Astrocyte of the spinal cord (primary cell): Measurements from ENCODE around the gene SLC25A46.
"Not testable (repeated sequence)": the region's sequence is repeated elsewhere in the genome, so short reads cannot be mapped to it uniquely, and the experiment has no call there.

Experiments
- DNase-seq: peaks from one replicate; pipeline ENCODE4 v3.0.0; 2011; ENCODE audit warnings: low read depth, low spot score
- H3K4me3 ChIP-seq: 2 replicates; pipeline ENCODE4 v1.5.1; 2011; ENCODE audit warnings: low read depth, mild to moderate bottlenecking, low read length, moderate library complexity
- in situ Hi-C: cut with HindIII; loops from 2 replicates; pipeline ENCODE4 v1.10.0; 2017; ENCODE audit warnings: low sequenced_read_pairs
- TF ChIP-seq, protein P1 (sequence below): IDR thresholded peaks from 2 replicates; pipeline ENCODE4 v1.5.1; 2012; ENCODE audit warnings: low read depth, mild to moderate bottlenecking, low read length, inconsistent platforms

SLC25A46 gene

DNA sequence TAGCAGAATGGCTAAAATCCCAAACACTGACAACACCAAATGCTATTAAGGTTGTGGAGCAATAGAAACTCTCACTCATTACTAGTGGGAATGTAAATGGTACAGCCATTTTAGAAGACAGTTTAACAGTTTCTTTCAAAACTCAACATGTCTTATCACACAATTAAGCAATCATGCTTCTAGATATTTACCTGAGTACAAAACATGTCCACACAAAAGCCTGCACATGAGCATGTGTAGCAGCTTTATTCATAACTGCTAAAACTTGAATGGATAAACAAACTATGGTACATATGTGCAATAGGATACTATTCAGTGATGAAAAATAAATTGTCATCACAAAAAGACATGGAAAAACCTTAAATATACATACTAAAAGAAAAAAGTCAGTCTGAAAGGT lies 31.5 kb downstream of the SLC25A46 start:
- in situ Hi-C loops = no loop called here
- no peak for DNase-seq
- TF ChIP-seq, protein P1, sequence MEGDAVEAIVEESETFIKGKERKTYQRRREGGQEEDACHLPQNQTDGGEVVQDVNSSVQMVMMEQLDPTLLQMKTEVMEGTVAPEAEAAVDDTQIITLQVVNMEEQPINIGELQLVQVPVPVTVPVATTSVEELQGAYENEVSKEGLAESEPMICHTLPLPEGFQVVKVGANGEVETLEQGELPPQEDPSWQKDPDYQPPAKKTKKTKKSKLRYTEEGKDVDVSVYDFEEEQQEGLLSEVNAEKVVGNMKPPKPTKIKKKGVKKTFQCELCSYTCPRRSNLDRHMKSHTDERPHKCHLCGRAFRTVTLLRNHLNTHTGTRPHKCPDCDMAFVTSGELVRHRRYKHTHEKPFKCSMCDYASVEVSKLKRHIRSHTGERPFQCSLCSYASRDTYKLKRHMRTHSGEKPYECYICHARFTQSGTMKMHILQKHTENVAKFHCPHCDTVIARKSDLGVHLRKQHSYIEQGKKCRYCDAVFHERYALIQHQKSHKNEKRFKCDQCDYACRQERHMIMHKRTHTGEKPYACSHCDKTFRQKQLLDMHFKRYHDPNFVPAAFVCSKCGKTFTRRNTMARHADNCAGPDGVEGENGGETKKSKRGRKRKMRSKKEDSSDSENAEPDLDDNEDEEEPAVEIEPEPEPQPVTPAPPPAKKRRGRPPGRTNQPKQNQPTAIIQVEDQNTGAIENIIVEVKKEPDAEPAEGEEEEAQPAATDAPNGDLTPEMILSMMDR = no peak
- H3K4me3 ChIP-seq = no peak overlapping the region

DNA sequence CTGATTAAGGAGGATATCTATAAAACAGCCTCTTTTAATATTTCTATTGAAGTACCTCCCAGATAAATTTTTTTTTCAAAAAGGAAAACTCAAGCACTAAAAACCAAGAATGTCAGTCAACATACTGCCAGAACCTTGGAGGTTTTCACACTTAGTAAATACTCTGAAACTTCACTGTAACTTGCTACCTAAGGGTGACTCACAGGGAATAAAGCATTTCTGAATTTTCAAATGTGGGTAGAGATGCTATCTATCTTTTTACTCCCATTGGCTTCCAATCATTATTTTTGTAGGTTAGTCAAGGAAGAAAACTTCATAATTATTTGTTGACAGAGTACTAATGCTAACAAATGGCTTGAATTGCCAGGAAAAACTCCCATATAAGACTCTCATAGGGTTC lies 46.1 kb downstream of the SLC25A46 start:
- TF ChIP-seq, protein P1 = no peak
- no peak overlapping the region for H3K4me3 ChIP-seq
- in situ Hi-C loops = no loop called here
- peak; percentile 19 for DNase-seq

DNA sequence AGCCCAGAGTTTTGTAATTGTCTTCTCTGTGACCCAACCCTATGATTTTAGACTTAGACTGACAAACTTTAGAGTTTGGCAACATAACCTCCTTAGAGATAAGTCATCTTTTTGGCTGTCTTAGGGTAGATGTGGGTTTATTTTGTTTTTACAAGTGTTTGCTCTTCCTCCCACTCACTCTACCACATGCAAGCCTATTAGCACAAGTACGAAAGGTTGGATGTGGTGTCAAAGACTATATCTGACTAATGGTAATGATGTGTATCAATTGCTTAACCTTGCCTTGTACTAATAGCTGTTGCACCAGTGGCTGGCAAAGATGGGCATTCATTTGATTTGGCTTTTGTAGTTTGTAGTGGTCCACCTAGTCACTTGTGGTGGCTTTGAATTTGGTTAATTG lies 46.5 kb downstream of the SLC25A46 start:
- TF ChIP-seq, protein P1 = no peak
- no peak overlapping the region for H3K4me3 ChIP-seq
- peak; percentile 15 for DNase-seq
- in situ Hi-C loops = no loop called here

DNA sequence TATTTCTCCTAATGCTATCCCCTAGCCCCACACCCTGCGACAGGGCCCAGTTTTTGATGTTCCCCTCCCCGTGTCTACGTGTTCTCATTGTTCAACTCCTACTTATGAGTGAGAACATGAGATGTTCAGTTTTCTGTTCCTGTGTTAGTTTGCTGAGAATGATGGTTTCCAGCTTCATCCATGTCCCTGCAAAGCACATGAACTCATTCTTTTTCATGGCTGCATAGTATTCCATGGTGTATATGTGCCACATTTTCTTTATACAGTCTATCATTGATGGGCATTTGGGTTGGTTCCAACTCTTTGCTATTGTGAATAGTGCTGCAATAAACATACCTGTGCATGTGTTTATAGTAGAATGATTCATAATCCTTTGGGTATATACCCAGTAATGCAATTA lies 49.2 kb downstream of the SLC25A46 start:
- in situ Hi-C loops, DNase-seq, H3K4me3 ChIP-seq: not testable (repeated sequence)

DNA sequence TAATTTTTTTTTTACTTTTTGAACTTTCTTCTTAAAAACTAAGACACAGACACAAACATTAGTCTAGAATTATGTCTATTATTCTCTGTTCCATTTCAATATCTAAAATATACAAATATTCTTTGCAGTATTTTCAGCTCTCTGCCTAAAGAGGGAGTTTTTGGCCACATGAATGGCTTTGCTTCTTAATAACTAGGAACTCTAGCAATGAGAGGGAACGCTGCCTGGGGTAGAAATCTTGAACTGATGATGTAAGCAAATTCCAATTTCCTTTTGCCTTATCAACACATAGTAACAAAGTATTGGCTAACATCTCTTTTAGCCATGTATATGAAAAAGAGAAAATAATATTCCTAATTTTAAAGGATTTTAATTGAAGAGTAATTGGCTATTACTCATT lies 51.9 kb downstream of the SLC25A46 start:
- in situ Hi-C loops = no loop called here
- H3K4me3 ChIP-seq = no peak overlapping the region
- TF ChIP-seq, protein P1 = peak; percentile 41
- peak; percentile 59 for DNase-seq

DNA sequence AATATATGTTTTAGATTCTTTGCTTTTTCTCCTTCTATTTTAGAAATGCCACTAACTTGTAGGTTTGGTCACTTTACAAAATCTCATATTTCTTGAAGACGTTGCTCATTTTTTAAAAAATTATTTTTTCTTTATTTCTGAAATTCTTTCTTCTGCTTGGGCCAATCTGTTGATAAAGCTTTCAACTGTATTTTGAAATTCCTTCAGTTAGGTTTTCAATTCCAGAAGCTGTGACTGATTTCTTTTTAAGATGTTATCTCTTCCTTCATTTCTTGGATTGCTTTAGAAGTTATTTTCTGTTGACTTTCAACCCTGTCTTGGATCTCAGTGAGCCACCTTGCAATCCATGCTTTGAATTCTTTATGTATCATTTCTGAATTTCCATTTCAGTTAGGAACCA lies 64.2 kb downstream of the SLC25A46 start:
- H3K4me3 ChIP-seq = no peak overlapping the region
- DNase-seq = no peak
- TF ChIP-seq, protein P1 = no peak
- in situ Hi-C loops = no loop called here

DNA sequence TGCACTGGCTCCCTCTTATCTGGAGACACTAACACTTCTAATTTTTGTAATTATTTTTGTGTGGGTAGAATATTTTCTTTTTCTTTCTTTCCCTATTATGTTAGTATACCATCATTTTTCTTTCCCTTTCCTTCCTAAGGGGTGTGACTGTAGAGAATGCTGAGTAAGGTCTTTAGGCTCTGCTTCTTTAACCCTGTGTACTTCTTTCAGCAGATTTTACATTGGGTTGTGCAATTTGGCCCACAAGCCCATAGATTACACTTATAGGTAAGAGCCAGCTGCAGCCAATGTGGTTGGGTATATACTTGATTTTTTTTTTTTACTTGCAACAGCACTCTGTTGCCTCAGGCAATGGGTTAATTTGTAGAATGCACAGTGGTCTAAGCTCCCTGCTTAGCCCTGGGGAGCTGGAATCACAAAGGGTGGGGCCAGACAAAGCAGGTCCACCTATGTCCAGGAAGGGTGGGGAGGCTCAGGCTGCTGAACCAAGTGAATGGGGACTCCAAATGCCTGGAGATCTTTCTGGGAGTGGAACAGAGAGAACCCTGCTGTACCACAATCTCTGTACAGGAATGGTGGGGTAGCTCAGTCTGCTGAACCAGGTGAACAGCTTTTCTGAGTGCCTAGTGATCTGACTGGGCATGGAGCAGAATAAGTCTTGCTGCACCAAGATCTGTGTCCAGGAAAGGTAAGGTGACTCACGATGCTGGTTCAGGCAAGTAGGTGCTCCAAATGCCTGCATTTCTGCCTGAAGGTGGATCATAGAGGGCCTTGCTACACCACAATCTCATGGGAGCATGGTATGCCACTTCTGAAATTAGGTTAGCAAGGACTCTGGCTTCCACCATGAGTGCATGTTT lies 64.9 kb downstream of the SLC25A46 start:
- no peak for DNase-seq
- in situ Hi-C loops = no loop called here
- TF ChIP-seq, protein P1 = no peak
- no peak overlapping the region for H3K4me3 ChIP-seq
